Measurements from ENCODE around the gene ZNF835. TPM values are rescaled to one million over a fixed set of nuclear protein-coding genes. Genes with fewer than 3 reads are reported as not detected.
A peak's percentile ranks its signal among the peaks of the same experiment; 100 is the strongest.

The ZNF835 gene
- polyA plus RNA-seq, 1 of the 3 experiments (the other 2 are of a cell fraction) = not detected

- ChIA-PET CTCF (no interaction called here), POLR2A (no interaction called here)
- no peak overlapping the region for H3K4me2 ChIP-seq
- DNase-seq = no peak
- H4K20me1 ChIP-seq (ENCODE audit: insufficient read depth) = no peaks in the 10 kb centered on the region
- no peak overlapping the region for H2AFZ ChIP-seq (ENCODE audit: low read depth)
- H3K9me3 ChIP-seq = no peaks in the 10 kb centered on the region
- no peaks in the 10 kb centered on the region for H3K36me3 ChIP-seq (replicated peaks in 1 of 2; ENCODE audit: control insufficient read depth in 1 of 2, insufficient read depth in 2 of 2, low read length in 1 of 2)
- peaks cover 0 to 11% of the 10 kb centered on the region in 2 experiments; a peak in 1 of 4 replicates for H3K4me1 ChIP-seq (ENCODE audit: control insufficient read depth in 1 of 2, insufficient read depth in 2 of 2, low read depth in 1 of 2, low read length in 1 of 2)
- H3K79me2 ChIP-seq (ENCODE audit: insufficient read depth) = no peaks in the 10 kb centered on the region
- no peak overlapping the region for H3K27ac ChIP-seq (ENCODE audit: low read depth in 2 of 2, low read length in 1 of 2)
- no peaks in the 10 kb centered on the region for H3F3A ChIP-seq (replicated peaks; ENCODE audit: insufficient read depth)
- TF ChIP-seq GABPA (IDR thresholded peaks at IDR 0.05; ENCODE audit: low read depth) = no peak
- no peak for TF ChIP-seq FOXM1 (IDR thresholded peaks at IDR 0.05; ENCODE audit: low read depth)
- TF ChIP-seq FOSL2 (IDR thresholded peaks at IDR 0.05; ENCODE audit: borderline replicate concordance, low read depth) = no peak
- TF ChIP-seq TEAD4 (IDR thresholded peaks at IDR 0.05; ENCODE audit: borderline replicate concordance, insufficient read depth) = no peak
- no peak for TF ChIP-seq RFX5 (IDR thresholded peaks at IDR 0.05; ENCODE audit: low read length)
- TF ChIP-seq USF1 (IDR thresholded peaks at IDR 0.05; ENCODE audit: borderline replicate concordance, low read depth) = no peak
- TF ChIP-seq NFIC (IDR thresholded peaks at IDR 0.05; ENCODE audit: borderline replicate concordance) = no peak
- TF ChIP-seq MXI1 (IDR thresholded peaks at IDR 0.05; ENCODE audit: low read depth, low read length) = no peak
- TF ChIP-seq REST (IDR thresholded peaks at IDR 0.05; ENCODE audit: low read depth, low read length) = no peak
- TF ChIP-seq SIN3A (IDR thresholded peaks at IDR 0.05; ENCODE audit: borderline replicate concordance, low read depth, low read length) = no peak
- no peak for TF ChIP-seq NRF1 (IDR thresholded peaks at IDR 0.05; ENCODE audit: low read depth, low read length)
- TF ChIP-seq YY1 (IDR thresholded peaks at IDR 0.05; ENCODE audit: low read depth) = no peak
- TF ChIP-seq EZH2phosphoT487 (IDR thresholded peaks at IDR 0.05; ENCODE audit: borderline replicate concordance, low read depth) = no peak
- TF ChIP-seq RXRA (IDR thresholded peaks at IDR 0.05; ENCODE audit: borderline replicate concordance, low read depth) = no peak
- no peak for TF ChIP-seq CHD2 (IDR thresholded peaks at IDR 0.05; ENCODE audit: low read length, partially characterized antibody)
- TF ChIP-seq ELF1 (IDR thresholded peaks at IDR 0.05) = no peak
- no peak for TF ChIP-seq CTCF (IDR thresholded peaks at IDR 0.05)
- TF ChIP-seq TAF1 (IDR thresholded peaks at IDR 0.05; ENCODE audit: borderline replicate concordance, low read depth, low read length) = no peak
- H3K9ac ChIP-seq = no peak overlapping the region
- H3K27me3 ChIP-seq (ENCODE audit: insufficient read depth) = no peaks in the 10 kb centered on the region
- WGBS (ENCODE audit: low lambda C conversion rate) = 40% methylated on average over 6 of the region's 17 CpGs
- peak overlapping the region in 1 of 2 experiments; percentile 51; a peak in 1 of 4 replicates for H3K4me3 ChIP-seq (ENCODE audit: low read depth in 2 of 2, low read length in 1 of 2)
- no peaks in the 10 kb centered on the region for H3K9me2 ChIP-seq
These were observed 1.1 kb downstream of the ZNF835 start for GRCh38 chr19:56670401-56670960.

Data from SK-N-SH (cell line).